Measurements from ENCODE around the gene LYPD6B.

- no peak for TF ChIP-seq REST (IDR thresholded peaks at IDR 0.05; ENCODE audit: insufficient replicate concordance, low read depth)
- TF ChIP-seq, protein P1, sequence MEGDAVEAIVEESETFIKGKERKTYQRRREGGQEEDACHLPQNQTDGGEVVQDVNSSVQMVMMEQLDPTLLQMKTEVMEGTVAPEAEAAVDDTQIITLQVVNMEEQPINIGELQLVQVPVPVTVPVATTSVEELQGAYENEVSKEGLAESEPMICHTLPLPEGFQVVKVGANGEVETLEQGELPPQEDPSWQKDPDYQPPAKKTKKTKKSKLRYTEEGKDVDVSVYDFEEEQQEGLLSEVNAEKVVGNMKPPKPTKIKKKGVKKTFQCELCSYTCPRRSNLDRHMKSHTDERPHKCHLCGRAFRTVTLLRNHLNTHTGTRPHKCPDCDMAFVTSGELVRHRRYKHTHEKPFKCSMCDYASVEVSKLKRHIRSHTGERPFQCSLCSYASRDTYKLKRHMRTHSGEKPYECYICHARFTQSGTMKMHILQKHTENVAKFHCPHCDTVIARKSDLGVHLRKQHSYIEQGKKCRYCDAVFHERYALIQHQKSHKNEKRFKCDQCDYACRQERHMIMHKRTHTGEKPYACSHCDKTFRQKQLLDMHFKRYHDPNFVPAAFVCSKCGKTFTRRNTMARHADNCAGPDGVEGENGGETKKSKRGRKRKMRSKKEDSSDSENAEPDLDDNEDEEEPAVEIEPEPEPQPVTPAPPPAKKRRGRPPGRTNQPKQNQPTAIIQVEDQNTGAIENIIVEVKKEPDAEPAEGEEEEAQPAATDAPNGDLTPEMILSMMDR (IDR thresholded peaks at IDR 0.05; ENCODE audit: insufficient read depth, low read length), result no peak
These were observed 39.0 kb upstream of the LYPD6B start for GRCh38 chr2:148999451-148999921.

All from HL-60 (cell line).